ENCODE data around the gene STK10. TPM values are rescaled to one million over a fixed set of nuclear protein-coding genes. Genes with fewer than 3 reads are reported as not detected.

Gene STK10
- total and polyA plus RNA-seq, 2 experiments from 2014 or later = 7.5 to 17.8 TPM

DNA sequence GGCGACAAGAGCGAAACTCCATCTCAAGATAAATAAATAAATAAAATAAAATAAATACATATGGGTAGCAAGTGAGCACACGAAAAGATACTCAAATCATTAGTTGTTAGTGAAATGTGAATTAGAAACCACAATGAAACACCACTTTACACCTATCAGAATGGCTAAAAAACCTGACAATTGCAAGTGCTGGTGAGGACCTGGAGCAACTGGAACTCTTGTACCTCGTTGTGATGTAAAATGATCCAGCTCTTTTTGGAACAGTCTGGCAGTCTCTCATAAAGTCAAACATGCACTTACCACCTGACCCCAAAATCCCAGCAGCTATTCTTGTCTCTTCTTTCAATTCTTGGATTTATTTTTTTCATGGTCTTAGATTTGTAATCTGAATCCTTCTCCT is 112.4 kb downstream of the STK10 start:
- TF ChIP-seq, protein P1, sequence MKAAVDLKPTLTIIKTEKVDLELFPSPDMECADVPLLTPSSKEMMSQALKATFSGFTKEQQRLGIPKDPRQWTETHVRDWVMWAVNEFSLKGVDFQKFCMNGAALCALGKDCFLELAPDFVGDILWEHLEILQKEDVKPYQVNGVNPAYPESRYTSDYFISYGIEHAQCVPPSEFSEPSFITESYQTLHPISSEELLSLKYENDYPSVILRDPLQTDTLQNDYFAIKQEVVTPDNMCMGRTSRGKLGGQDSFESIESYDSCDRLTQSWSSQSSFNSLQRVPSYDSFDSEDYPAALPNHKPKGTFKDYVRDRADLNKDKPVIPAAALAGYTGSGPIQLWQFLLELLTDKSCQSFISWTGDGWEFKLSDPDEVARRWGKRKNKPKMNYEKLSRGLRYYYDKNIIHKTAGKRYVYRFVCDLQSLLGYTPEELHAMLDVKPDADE (IDR thresholded peaks at IDR 0.05) = no peak
- no peak for TF ChIP-seq POLR2AphosphoS5 (IDR thresholded peaks at IDR 0.05; ENCODE audit: low read depth)
- TF ChIP-seq ZNF114 (CRISPR knock-in tag; IDR thresholded peaks at IDR 0.05) = no peak
- TF ChIP-seq EZH2phosphoT487 (IDR thresholded peaks at IDR 0.05; ENCODE audit: unreplicated experiment) = no peak
- no peak for TF ChIP-seq NANOG (IDR thresholded peaks at IDR 0.05; ENCODE audit: borderline replicate concordance)
- no peak for TF ChIP-seq STAT1 (IDR thresholded peaks at IDR 0.05; ENCODE audit: unreplicated experiment)

DNA sequence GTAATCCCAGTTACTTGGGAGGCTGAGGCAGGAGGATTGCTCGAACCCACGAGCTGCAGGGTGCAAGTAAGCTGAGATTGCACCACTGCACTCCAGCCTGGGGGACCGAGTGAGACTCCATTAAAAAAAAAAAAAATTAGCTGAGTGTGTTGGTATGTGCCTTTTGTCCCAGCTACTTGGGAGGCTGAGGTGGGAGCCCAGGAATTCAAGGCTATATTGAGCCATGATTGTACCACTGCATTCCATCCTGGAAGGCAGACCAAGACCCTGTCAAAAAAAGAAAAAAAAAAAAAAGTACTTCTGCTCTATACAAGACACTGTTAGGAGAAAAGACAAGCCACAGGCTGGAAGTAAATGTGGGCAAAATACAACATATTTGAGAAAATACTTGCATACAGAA is 113.1 kb downstream of the STK10 start:
- Mint-ChIP-seq H3K27ac (no peak overlapping the region), H3K9me3 (no peaks in the 10 kb centered on the region), H3K36me3 (ENCODE audit: low read depth) (peaks cover 8% of the 10 kb centered on the region; the same call in 2 of the 3 replicates), H3K4me3 (no peak overlapping the region), H3K27me3 (ENCODE audit: insufficient read depth, low read depth, poor library complexity) (no peaks in the 10 kb centered on the region), H3K4me1 (peaks cover 26% of the 10 kb centered on the region)
- Histone ChIP-seq H3K9me2 (ENCODE audit: insufficient read depth) (no peaks in the 10 kb centered on the region), H3K4me3 (no peak overlapping the region), H3K4me1 (ENCODE audit: insufficient read depth) (peaks cover 7% of the 10 kb centered on the region; the same call in 1 of the 2 replicates), H3K27ac (ENCODE audit: low read depth) (no peak overlapping the region), H3K36me3 (ENCODE audit: insufficient read depth) (no peaks in the 10 kb centered on the region), H2AFZ (no peak overlapping the region), H3F3A (replicated peaks; ENCODE audit: low read depth) (no peaks in the 10 kb centered on the region), H3K79me2 (replicated peaks; ENCODE audit: insufficient read depth) (no peaks in the 10 kb centered on the region), H4K20me1 (replicated peaks; ENCODE audit: insufficient read depth) (0 out of 2 replicates have a peak, but pooled peaks cover 2% of the 10 kb centered on the region), H3K27me3 (ENCODE audit: insufficient read depth) (no peaks in the 10 kb centered on the region), H3K4me2 (no peak overlapping the region)
- DNase-seq (ENCODE audit: low spot score) (no peak), ATAC-seq (no peak)
- no peak for TF ChIP-seq EZH2phosphoT487 (IDR thresholded peaks at IDR 0.05; ENCODE audit: unreplicated experiment)
- TF ChIP-seq, protein P1 (IDR thresholded peaks at IDR 0.05) = no peak
- TF ChIP-seq, protein P2, sequence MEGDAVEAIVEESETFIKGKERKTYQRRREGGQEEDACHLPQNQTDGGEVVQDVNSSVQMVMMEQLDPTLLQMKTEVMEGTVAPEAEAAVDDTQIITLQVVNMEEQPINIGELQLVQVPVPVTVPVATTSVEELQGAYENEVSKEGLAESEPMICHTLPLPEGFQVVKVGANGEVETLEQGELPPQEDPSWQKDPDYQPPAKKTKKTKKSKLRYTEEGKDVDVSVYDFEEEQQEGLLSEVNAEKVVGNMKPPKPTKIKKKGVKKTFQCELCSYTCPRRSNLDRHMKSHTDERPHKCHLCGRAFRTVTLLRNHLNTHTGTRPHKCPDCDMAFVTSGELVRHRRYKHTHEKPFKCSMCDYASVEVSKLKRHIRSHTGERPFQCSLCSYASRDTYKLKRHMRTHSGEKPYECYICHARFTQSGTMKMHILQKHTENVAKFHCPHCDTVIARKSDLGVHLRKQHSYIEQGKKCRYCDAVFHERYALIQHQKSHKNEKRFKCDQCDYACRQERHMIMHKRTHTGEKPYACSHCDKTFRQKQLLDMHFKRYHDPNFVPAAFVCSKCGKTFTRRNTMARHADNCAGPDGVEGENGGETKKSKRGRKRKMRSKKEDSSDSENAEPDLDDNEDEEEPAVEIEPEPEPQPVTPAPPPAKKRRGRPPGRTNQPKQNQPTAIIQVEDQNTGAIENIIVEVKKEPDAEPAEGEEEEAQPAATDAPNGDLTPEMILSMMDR (conservative IDR thresholded peaks at IDR 0.05; ENCODE audit: low read depth in 2 of 2) = no peak
- TF ChIP-seq NANOG (IDR thresholded peaks at IDR 0.05; ENCODE audit: borderline replicate concordance) = no peak

More for the DNA sequence above, 112.4 kb downstream of the STK10 start:
- H3K4me1 ChIP-seq (ENCODE audit: insufficient read depth) = peaks cover 7% of the 10 kb centered on the region; the same call in 1 of the 2 replicates
- Mint-ChIP-seq H3K27ac (no peak overlapping the region), H3K36me3 (ENCODE audit: low read depth) (peaks cover 8% of the 10 kb centered on the region; the same call in 2 of the 3 replicates), H3K27me3 (ENCODE audit: insufficient read depth, low read depth, poor library complexity) (no peaks in the 10 kb centered on the region), H3K4me1 (peaks cover 26% of the 10 kb centered on the region), H3K9me3 (no peaks in the 10 kb centered on the region), H3K4me3 (no peak overlapping the region)
- no peaks in the 10 kb centered on the region for H3K9me2 ChIP-seq (ENCODE audit: insufficient read depth)
- H3K36me3 ChIP-seq (ENCODE audit: insufficient read depth) = no peaks in the 10 kb centered on the region
- H3F3A ChIP-seq (replicated peaks; ENCODE audit: low read depth) = no peaks in the 10 kb centered on the region
- no peak overlapping the region for H3K4me2 ChIP-seq
- H3K27me3 ChIP-seq (ENCODE audit: insufficient read depth) = no peaks in the 10 kb centered on the region
- H3K4me3 ChIP-seq = no peak overlapping the region
- 0 out of 2 replicates have a peak, but pooled peaks cover 2% of the 10 kb centered on the region for H4K20me1 ChIP-seq (replicated peaks; ENCODE audit: insufficient read depth)
- H2AFZ ChIP-seq = no peak overlapping the region
- DNase-seq (ENCODE audit: low spot score) (no peak), ATAC-seq (no peak)
- no peaks in the 10 kb centered on the region for H3K79me2 ChIP-seq (replicated peaks; ENCODE audit: insufficient read depth)
- no peak overlapping the region for H3K27ac ChIP-seq (ENCODE audit: low read depth)
